Bronchial epithelial cell (primary cell): ENCODE measurements around the gene EED. TPM values are rescaled to one million over a fixed set of nuclear protein-coding genes. Genes with fewer than 3 reads are reported as not detected.
"Not testable (repeated sequence)": the region's sequence is repeated elsewhere in the genome, so short reads cannot be mapped to it uniquely, and the experiment has no call there.

Source experiments
- DNase-seq: peaks from one replicate; pipeline ENCODE4 v3.0.0-alpha.2; 2010; ENCODE audit warnings: low read depth
- FAIRE-seq: peaks from 2 replicates; lab custom pipeline; 2011; peaks lifted over from hg19 to GRCh38; lab: Jason Lieb, UNC
- H3K27me3 ChIP-seq: 2 replicates; pipeline ENCODE4 v1.5.1; 2011; ENCODE audit warnings: low read length; ENCODE audit not compliant: control insufficient read depth, insufficient read depth
- H3K36me3 ChIP-seq: 2 replicates; pipeline ENCODE4 v1.5.1; 2011; ENCODE audit warnings: low read length; ENCODE audit not compliant: control insufficient read depth, insufficient read depth
- H3K4me3 ChIP-seq: 2 replicates; pipeline ENCODE4 v1.5.1; 2011; ENCODE audit warnings: mild to moderate bottlenecking, low read depth, low read length, control low read depth
- total RNA-seq: library from RNA; depleted of rRNA; stranded (reverse); fragments of >200 nt; gene quantifications from 2 replicates; pipeline ENCODE4 v1.2.1, GENCODE V29; 2014
- TF ChIP-seq, protein P1 (sequence below): IDR thresholded peaks from 2 replicates; pipeline ENCODE4 v1.5.1; 2011; ENCODE audit warnings: mild to moderate bottlenecking, moderate library complexity, low read length, control low read depth, inconsistent platforms; ENCODE audit not compliant: insufficient read depth, severe bottlenecking

The EED gene
- total RNA-seq, 1 donor from 2014 or later, result 13.7 TPM

DNA sequence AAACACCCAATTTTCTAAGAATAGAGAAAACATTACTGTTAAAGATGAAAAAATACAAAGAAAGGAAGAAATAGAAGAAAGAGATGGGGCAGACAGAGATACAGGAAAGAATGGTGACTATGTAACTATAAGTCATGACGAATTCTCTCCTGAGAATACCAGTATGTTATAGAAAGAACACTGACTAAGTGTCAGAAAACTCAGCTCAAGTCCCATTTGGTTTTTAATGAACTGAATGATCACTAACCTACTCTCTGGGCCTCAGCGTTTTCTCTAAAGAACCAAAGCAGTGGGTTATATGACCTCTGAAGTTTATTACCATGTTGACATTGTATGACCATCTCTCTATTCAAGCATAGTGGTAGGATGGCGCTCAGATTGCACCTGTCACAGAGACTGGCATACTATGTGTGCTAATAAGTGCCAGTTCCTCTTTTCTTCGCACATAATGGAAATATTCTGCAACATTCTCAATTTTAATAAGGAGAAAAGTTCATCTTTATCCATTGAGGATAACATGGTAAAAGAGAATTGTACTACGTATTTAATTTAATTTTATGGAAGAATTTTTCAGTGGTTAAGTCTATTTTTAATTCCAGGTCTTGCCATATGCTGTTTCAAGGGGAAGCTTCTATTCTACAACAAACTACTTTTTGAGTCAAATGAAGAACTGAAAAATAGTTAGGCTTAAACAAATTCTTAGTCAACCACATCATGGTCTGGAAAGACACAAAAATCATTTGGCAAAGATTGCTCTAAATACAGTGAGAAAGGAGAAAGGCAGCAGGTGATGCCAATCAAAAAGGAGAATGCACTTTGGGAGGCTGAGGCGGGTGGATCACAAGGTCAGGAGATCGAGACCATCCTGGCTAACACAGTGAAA, 25.0 kb upstream of the EED start:
- Histone ChIP-seq H3K36me3 (no peaks in the 10 kb centered on the region), H3K27me3 (no peaks in the 10 kb centered on the region), H3K4me3 (no peak overlapping the region)
- DNase-seq (no peak), FAIRE-seq (no peak)
- TF ChIP-seq, protein P1, sequence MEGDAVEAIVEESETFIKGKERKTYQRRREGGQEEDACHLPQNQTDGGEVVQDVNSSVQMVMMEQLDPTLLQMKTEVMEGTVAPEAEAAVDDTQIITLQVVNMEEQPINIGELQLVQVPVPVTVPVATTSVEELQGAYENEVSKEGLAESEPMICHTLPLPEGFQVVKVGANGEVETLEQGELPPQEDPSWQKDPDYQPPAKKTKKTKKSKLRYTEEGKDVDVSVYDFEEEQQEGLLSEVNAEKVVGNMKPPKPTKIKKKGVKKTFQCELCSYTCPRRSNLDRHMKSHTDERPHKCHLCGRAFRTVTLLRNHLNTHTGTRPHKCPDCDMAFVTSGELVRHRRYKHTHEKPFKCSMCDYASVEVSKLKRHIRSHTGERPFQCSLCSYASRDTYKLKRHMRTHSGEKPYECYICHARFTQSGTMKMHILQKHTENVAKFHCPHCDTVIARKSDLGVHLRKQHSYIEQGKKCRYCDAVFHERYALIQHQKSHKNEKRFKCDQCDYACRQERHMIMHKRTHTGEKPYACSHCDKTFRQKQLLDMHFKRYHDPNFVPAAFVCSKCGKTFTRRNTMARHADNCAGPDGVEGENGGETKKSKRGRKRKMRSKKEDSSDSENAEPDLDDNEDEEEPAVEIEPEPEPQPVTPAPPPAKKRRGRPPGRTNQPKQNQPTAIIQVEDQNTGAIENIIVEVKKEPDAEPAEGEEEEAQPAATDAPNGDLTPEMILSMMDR, result no peak

DNA sequence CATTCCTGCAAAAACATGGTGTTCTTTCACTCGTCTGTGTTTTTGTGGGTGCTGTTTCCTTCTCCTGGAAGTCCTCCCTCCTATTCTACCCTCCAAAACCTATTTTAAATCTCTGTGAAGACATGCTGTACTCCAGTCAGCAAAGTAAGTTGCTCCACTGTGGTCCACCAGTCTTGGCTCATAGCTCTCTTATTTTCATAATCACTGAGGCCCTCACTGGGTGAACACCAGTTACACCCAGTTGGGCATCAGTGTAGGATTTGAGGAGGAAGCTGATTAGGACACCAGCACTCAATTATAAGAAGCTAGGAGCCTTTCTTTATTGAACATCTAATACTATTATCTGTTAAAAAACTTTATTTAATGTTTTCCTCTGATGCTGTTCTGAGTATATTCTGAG, 23.9 kb upstream of the EED start:
- no peaks in the 10 kb centered on the region for H3K36me3 ChIP-seq
- H3K27me3 ChIP-seq, result no peaks in the 10 kb centered on the region
- TF ChIP-seq, protein P1, result no peak
- DNase-seq (no peak), FAIRE-seq (no peak)
- no peak overlapping the region for H3K4me3 ChIP-seq

DNA sequence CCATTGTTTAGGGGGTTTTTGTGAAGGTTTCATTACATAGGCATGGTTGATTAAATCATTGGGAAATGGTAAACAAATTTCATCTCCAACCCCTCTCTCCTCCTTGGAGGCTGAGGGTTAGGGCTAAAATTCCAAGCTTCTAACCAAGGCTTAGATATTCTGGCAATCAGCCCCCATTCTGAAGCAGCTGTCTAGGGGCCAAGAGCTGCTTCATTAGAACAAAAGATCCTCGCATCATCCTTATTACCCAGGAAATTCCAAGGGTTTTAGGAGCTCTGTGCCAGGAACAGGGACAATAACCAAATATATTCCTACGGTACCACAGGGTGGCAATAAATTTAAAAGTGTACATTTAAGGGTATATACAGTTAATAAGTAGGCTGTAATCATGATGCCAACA, 22.5 kb upstream of the EED start:
- DNase-seq, result no peak
- Histone ChIP-seq H3K36me3 (no peaks in the 10 kb centered on the region), H3K27me3 (no peaks in the 10 kb centered on the region), H3K4me3 (no peak overlapping the region)
- TF ChIP-seq, protein P1, result no peak
- FAIRE-seq, result no peak

DNA sequence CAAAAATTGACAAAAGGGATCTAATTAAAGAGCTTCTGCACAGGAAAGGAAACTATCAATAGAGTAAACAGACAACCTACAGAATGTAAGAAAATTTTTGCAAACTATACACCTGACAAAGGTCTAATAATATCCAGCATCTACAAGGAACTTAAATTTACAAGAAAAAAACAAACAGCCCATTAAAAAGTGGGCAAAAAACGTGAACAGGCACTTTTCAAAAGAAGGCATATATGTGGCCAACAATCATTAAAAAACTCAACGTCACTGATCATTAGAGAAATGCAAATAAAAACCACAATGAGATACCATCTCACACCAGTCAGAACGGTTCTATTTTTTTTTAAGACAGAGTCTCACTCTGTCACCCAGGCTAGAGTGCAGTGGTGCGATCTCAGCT, 20.0 kb upstream of the EED start:
- DNase-seq, FAIRE-seq, H3K36me3 ChIP-seq, H3K27me3 ChIP-seq, H3K4me3 ChIP-seq: not testable (repeated sequence)

DNA sequence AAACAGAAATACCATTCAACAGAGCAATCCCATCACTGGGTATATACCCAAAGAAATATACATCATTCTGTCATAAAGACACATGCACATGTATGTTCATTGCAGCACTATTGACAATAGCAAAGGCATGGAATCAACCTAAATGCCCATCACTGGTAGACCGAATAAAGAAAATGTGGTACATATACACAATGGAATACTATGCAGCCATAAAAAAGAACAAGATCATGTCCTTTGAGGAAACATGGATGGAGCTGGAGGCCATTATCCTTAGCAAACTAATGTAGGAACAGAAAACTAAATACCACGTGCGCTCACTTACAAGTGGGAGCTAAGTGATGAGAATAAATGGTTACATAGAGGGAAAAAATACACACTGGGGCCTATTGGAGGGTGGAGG, 19.2 kb upstream of the EED start:
- DNase-seq, H3K36me3 ChIP-seq, H3K27me3 ChIP-seq, FAIRE-seq, H3K4me3 ChIP-seq: not testable (repeated sequence)

DNA sequence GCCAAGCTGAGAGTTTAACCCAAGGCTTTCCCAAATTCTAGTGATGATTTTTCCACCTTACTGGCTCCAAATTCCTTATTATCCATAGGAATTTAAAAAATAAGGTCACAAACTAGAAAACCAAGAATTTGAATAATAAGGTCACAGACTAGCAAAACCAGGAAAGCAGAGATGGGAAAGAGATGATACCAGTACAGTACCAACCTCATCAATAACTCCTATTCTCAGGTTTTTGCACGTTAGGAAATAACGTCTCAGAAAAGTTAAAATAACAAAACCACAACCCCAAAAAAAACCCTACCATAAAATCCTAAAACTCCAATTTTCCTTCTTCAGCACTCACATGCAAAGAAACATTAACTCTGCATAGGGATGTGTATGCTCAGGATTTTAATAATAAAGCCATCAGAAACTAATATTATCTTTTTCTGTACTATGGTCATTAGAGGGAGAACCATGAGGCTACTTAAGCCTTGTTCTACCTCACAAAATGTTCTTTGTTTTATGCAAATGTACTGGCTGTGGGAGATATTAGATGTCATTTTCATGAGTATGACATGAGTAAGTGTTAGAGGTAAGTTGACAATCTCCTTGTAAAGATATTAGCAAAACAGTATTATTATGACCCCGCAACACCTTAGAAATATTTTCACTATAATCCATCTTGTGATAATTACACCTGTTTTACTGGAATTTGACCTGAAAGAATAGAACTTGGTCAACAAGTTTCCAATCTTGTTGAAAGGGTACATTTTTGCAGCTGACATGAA, 16.1 kb upstream of the EED start:
- Histone ChIP-seq H3K36me3 (no peaks in the 10 kb centered on the region), H3K4me3 (no peak overlapping the region), H3K27me3 (no peaks in the 10 kb centered on the region)
- TF ChIP-seq, protein P1, result no peak
- FAIRE-seq, result no peak
- DNase-seq, result peak; percentile 44

GRCh38 chr11:86229039-86229330, 15.6 kb upstream of the EED start:
- DNase-seq, H3K27me3 ChIP-seq, H3K4me3 ChIP-seq, FAIRE-seq, H3K36me3 ChIP-seq: not testable (repeated sequence)
